Stimulated activated CD8-positive, alpha-beta memory T cell treated with anti-CD3 and anti-CD28 coated beads, Interleukin-15, amount 100 ng/mL, for 4 hours (primary cell): ENCODE data around the gene CMTR2.
"Not testable (repeated sequence)": the region's sequence is repeated elsewhere in the genome, so short reads cannot be mapped to it uniquely, and the experiment has no call there.

Experiments
- DNase-seq, 2 donors: peaks; one replicate each; pipeline ENCODE4 v3.0.0-alpha.2; 2020; ENCODE audit warnings: low read depth in 2 of 2

Gene CMTR2

DNA sequence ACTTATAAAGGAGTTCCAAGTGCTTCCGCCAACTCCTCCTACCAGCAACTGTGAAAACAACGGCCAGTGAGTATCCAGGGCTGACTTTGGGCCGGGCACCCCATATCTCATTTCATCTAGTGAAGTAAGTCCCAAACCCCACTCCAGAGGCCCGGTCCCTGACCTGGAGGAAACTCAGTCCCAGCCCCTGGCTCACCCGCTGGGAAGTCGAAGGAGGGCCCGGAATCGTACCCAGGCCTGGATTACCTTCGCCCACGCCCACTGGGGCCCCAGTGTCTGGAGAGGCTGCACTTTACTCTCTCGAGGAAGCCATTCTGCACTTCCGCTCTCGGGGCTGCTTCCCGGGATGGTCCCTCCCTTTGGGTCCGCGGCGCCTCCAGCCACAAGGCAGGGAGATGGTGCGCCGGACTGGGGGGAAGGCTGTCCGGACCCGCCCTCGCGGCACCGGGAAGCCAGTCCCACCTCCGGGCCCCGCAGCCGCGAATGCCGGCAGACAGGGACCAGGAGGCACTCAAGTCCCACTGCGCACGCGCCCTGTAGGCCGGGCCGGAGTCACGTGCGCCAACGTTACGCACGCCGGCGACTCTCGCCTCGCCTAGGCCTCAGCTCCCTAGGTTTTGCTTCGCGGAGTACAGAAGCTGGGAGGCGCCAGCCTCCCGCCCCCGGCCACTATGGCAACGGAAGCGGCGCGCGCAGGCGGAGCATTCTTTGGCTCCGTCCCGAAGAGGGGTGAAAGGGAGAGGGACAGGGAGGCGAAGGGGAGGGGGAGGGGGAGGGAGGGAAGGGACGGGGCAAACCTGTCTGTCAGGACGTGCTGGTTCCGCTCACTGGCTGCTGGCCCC is at the start of gene CMTR2:
Gene CMTR2 (minus strand): TSS at position 513 of the 842 bp plus-strand sequence. CDS start 3,482 bp downstream, outside the sequence.
- DNase-seq = peak; percentile 83

DNA sequence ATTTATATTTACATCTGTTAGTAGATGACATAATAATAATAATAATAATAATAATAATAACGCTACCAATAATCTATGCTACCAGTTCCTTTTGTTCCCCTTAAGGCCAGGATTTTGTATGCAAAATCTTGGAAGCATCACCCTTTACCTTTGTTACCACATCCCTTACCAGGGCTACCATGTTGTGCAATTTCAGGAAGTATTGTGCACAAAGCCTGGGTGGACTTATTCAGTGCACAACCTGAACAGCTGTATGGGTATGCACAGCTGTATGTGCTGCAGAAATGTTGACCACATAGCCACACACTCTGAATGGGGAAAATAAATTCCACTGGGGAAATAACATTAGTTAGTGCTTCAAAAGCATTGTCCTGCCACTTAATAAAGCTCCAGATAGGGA is 49.4 kb upstream of the CMTR2 start:
- DNase-seq = no peak

DNA sequence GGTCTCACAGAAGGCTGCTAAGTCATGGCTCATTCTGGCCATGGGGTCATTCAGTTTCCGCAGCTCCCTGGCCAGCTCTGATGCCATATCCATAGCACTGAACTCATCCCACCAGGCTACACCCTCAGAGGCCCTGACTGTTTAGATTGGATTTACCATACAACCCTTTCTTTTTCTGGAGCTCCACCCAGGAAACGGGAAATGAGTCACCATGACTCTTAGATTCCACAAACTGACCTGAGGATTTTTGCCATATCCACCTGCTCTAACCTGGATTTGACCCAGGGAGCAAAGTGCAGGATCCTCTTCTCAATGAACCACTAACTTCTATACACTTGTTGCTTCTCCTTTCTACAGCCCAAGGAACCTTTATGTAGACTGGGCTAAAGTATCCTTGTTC is 49.0 kb upstream of the CMTR2 start:
- DNase-seq = no peak

GRCh38 chr16:71337631-71338030 is 48.4 kb upstream of the CMTR2 start:
- DNase-seq = no peak

DNA sequence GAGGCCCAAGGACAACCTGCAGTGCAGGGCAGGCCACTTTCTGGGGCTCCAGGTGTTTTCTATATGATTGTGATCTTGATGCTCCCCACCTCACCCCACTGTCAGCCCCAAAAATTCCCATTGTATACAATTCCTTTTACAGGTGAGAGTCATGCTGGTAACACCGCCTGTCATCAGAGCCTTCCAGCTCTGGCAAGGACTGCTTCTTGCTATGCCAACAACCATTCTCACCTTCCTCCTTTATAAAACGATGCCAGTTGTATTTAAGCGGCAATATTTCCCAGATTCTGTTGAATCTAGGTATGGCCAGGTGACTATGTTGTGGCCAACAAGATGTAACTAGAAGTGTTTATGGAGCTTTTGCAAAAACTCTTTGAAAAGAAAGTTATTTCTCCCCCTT is 38.9 kb upstream of the CMTR2 start:
- no peak for DNase-seq

DNA sequence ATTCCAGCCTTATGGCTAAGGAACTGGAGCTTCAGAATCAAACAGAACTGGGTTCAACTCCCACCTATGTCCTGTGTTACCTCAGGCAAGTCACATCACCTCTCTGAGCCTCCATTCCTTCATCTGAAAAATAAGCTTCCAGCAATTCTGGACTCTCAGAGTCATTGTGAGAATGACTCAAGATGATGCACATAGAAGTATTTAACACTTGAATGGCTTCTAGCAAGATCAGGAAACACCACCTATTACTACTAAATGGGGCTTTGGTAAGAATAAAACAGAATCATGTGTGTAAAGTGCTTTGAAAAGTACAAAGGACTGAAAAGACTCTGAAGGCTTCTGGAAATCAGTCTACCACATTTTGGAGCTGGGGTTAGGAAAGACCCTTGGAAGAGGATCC is 38.5 kb upstream of the CMTR2 start:
- DNase-seq = no peak

GRCh38 chr16:71319999-71320398 is 30.8 kb upstream of the CMTR2 start:
- no peak for DNase-seq

GRCh38 chr16:71315269-71315668 is 26.1 kb upstream of the CMTR2 start:
- no peak for DNase-seq

GRCh38 chr16:71313591-71313990 is 24.4 kb upstream of the CMTR2 start:
- not testable (repeated sequence) for DNase-seq

DNA sequence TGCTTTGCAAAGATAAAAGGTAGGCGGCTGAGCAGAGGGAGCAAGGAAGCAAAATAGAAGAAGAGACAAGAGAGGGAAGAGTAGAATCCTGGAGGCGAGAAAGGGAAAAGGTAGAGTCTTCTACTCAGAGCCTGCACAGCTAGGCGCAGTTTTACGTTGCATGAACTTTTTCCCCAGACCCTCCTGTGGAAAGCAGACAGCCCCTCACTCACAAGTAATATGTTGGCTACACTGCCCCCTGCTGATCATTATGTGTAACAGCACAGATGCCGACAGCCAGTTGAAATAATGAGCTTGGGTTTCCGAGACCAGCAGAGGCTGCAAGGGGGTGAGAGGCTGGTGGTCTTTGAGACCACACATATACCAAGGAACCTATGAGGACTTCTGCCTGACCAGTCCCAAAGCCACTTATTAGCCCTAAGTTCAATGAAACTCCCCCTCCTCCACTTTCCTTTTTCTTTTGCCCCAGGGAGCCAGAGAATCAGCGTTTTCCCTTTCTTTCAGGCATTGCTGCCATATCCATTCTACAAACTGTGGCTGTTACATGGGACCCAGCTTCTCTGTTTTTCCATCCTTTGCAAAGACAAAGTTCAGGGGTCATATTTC is 22.5 kb upstream of the CMTR2 start:
- no peak for DNase-seq

DNA sequence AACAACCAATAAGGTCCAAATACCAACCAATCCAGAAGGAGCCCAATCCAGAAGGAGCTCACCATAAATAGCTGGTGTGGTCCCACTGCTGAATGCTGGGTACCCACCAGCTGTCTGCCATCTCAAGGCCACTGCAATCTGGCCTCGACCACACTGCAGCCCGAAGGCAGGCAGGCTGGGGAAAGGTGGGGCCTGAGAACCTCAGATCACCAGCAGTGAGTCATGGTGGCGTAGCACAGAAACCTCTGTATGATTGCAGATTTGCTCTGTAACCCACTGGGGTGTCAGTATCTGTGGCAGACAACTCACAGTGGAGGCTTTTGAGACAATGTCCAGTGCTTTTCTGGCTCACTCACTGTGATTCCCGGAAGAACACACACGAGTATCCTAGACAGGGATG is 14.7 kb upstream of the CMTR2 start:
- no peak for DNase-seq

GRCh38 chr16:71297341-71297634 is 8.1 kb upstream of the CMTR2 start:
- DNase-seq = no peak

GRCh38 chr16:71296584-71297340 is 7.6 kb upstream of the CMTR2 start:
- no peak for DNase-seq

GRCh38 chr16:71295950-71296349 is 6.7 kb upstream of the CMTR2 start:
- DNase-seq = no peak

- no peak for DNase-seq
These were observed 4.7 kb upstream of the CMTR2 start for GRCh38 chr16:71293919-71294318.

GRCh38 chr16:71292095-71292494 is 2.9 kb upstream of the CMTR2 start:
- not testable (repeated sequence) for DNase-seq

DNA sequence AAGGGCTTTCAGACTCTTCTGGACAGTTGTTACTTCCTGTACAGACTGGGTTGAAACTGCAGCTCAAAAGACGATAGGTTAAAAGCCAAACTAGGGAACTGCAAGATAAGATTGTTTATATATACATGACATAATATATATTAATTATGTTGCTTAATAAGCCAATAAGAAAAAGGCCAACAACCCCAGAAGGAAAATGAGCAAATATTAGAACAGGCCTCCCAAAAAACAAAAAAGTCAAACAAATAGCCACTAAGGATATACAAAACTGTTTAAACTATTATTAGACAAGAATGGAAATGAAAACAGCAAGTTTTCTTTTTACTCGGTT is 495 bp upstream of the CMTR2 start:
- DNase-seq = no peak

- DNase-seq = no peak
These were observed 672 bp downstream of the CMTR2 start for GRCh38 chr16:71288570-71288889.

- DNase-seq = no peak
These were observed 1.3 kb downstream of the CMTR2 start for GRCh38 chr16:71287911-71288310.

- no peak for DNase-seq
These were observed 1.7 kb downstream of the CMTR2 start for GRCh38 chr16:71287454-71287853.

DNA sequence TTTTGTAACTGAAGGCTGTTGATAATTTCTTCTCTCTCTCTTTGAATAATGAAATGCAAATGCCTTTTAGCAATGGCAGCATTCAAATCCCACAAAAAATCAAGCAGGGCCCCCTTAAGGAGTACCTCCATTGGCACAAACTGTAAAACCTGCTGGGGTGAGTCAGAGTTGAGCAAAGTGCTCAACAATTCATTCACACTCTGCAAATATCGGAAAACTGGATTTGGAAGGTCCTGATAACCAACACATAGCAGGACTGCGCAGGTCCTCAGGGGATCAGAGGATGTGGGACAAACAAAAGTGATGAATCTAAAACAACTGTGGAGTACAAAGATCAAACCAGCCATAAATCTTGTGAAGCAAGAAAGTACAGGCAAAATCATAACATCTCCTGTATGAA is 5.6 kb downstream of the CMTR2 start:
- DNase-seq = no peak

GRCh38 chr16:71282943-71283342 is 6.3 kb downstream of the CMTR2 start:
- DNase-seq = no peak
